ENCODE data around the gene MRM3.

MRM3 gene, protein sequence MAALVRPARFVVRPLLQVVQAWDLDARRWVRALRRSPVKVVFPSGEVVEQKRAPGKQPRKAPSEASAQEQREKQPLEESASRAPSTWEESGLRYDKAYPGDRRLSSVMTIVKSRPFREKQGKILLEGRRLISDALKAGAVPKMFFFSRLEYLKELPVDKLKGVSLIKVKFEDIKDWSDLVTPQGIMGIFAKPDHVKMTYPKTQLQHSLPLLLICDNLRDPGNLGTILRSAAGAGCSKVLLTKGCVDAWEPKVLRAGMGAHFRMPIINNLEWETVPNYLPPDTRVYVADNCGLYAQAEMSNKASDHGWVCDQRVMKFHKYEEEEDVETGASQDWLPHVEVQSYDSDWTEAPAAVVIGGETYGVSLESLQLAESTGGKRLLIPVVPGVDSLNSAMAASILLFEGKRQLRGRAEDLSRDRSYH

GRCh38 chr17:781805-782731, at the start of gene MRM3, which contains the start of gene GLOD4:
Gene MRM3 (plus strand): TSS chr17:782353. CDS start chr17:782379, 26 bp downstream.
Gene GLOD4 (minus strand): TSS chr17:782280. CDS start chr17:782255, 25 bp downstream.
- DNase-seq (ENCODE audit: extremely low read depth, low read depth): peak; percentile 63
- peak within 1 kb of the TSS; percentile 98 for H3K4me3 ChIP-seq (replicated peaks; ENCODE audit: low read depth, low read length)
- no peak for TF ChIP-seq CTCF (IDR thresholded peaks at IDR 0.05; ENCODE audit: low read depth, low read length, missing control alignments)

DNA sequence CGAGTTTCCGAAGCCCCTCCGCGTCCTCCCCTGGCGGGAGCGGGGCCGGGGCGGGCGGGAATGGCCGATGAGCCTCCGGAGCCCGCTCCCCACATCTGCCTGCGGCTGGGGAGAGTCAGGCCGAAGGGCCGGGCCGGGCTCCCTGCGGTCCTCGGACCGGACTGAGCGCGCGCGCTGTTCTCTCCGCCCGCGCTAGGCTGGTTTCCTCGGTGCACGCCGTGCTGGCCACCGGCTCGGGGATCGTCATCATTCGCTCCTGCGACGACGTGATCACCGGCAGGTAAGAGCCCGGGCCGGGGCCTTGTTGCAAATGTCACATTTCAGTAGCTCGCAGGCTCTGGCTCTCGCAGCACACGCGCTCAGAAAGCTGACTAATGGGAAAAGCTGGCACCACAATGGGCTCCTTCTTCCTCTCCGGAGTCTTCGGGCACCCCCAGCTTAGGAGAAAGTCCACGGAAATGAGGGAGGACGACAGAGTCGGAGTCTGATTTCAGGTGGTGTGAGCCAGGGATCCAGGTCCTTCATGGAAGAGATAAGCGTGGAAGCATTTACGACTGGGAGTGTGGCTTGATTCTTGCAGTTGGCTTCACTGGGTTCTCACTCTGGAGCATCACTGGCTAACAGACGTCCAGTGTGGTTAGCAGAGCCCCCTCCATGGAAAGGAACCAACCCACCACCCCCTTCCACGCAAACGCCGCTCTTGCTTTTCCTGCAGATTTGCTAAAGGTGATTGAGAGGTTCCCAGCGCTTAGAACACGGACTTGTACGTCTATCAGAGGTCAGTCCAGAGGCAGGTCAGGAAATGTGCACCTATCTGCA, 49.0 kb upstream of the MRM3 start:
- no peak for TF ChIP-seq CTCF (IDR thresholded peaks at IDR 0.05; ENCODE audit: low read depth, low read length, missing control alignments)
- DNase-seq (ENCODE audit: extremely low read depth, low read depth): no peak
- H3K4me3 ChIP-seq (replicated peaks; ENCODE audit: low read depth, low read length): peak overlapping the region; percentile 67

DNA sequence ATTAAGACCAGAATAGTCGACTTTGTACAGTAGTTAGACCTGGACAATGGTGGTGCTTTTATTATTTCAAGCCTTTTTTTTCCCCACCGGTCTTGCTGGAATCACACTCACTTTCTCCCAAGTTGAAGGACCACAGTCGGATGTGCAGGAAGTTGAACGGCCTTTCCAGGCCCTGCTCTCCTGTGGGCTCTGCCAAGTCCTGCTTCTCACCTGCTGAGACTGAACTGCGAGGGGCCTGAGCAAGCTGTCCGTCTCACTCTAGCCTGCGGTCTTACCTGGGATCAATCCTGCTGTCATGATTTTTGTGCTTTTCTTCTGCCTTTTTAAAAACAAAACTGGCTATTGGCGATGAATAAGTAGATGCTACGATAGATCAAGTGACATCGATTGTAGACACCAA, 48.4 kb upstream of the MRM3 start:
- peak overlapping the region; percentile 67 for H3K4me3 ChIP-seq (replicated peaks; ENCODE audit: low read depth, low read length)
- DNase-seq (ENCODE audit: extremely low read depth, low read depth): no peak
- TF ChIP-seq CTCF (IDR thresholded peaks at IDR 0.05; ENCODE audit: low read depth, low read length, missing control alignments): no peak

- TF ChIP-seq CTCF (IDR thresholded peaks at IDR 0.05; ENCODE audit: low read depth, low read length, missing control alignments): no peak
- H3K4me3 ChIP-seq (replicated peaks; ENCODE audit: low read depth, low read length): no peak overlapping the region
- DNase-seq (ENCODE audit: extremely low read depth, low read depth): no peak
These were observed 44.5 kb upstream of the MRM3 start for GRCh38 chr17:737561-738113.

GRCh38 chr17:740240-741017, 41.7 kb upstream of the MRM3 start:
- TF ChIP-seq CTCF (IDR thresholded peaks at IDR 0.05; ENCODE audit: low read depth, low read length, missing control alignments): no peak
- H3K4me3 ChIP-seq (replicated peaks; ENCODE audit: low read depth, low read length): no peak overlapping the region
- DNase-seq (ENCODE audit: extremely low read depth, low read depth): no peak

All from HFF-Myc (cell line).